Measurements from ENCODE around the gene DCTN4.
"Not testable (repeated sequence)": the region's sequence is repeated elsewhere in the genome, so short reads cannot be mapped to it uniquely, and the experiment has no call there.

Gene DCTN4

GRCh38 chr5:150794927-150795326 is 36.1 kb upstream of the DCTN4 start:
- Histone ChIP-seq H3K9ac (ENCODE audit: low read depth, low read length, poor library complexity) (no peak overlapping the region), H3K18ac (ENCODE audit: low read length) (no peak overlapping the region), H3K14ac (ENCODE audit: low read length) (no peak overlapping the region), H3K9me3 (replicated peaks in 1 of 2; ENCODE audit: control insufficient read depth in 2 of 2, insufficient read depth in 1 of 2, low read depth in 1 of 2, low read length in 2 of 2) (no peaks in the 10 kb centered on the region), H2AFZ (ENCODE audit: low read length) (no peak overlapping the region), H3K79me1 (ENCODE audit: low read depth, low read length) (no peaks in the 10 kb centered on the region), H2BK12ac (ENCODE audit: low read length) (no peak overlapping the region), H3K4me2 (ENCODE audit: insufficient read depth, low read length, poor library complexity, severe bottlenecking) (no peak overlapping the region), H4K8ac (ENCODE audit: low read depth, low read length) (no peak overlapping the region), H3K4me3 (ENCODE audit: low read length in 2 of 2) (no peak overlapping the region), H3K27ac (replicated peaks; ENCODE audit: low read length) (no peak overlapping the region), H3K23ac (ENCODE audit: low read depth, low read length, poor library complexity) (no peak overlapping the region), H2AK5ac (ENCODE audit: low read depth, low read length) (no peak overlapping the region), H4K91ac (ENCODE audit: low read depth, low read length, poor library complexity) (no peak overlapping the region), H2BK15ac (ENCODE audit: low read length) (no peak overlapping the region), H3K4me1 (ENCODE audit: control insufficient read depth in 2 of 2, insufficient read depth in 1 of 2, low read depth in 1 of 2, low read length in 2 of 2) (peaks cover 0 to 3% of the 10 kb centered on the region in 2 donors), H2BK120ac (ENCODE audit: low read depth, low read length) (no peak overlapping the region), H2BK5ac (ENCODE audit: low read length) (no peak overlapping the region), H3K36me3 (replicated peaks in 1 of 2; ENCODE audit: control insufficient read depth in 2 of 2, insufficient read depth in 2 of 2, low read length in 2 of 2) (peaks cover 3 to 7% of the 10 kb centered on the region in 2 donors), H3K4ac (ENCODE audit: low read length) (no peak overlapping the region), H3K27me3 (ENCODE audit: control insufficient read depth in 3 of 3, insufficient read depth in 3 of 3, low read depth in 1 of 3, low read length in 3 of 3) (no peaks in the 10 kb centered on the region)
- no peak for DNase-seq (ENCODE audit: low spot score)
- no CpG with 5 or more reads among the region's 2 CpGs for WGBS, 2 donors (ENCODE audit: extremely low coverage in 2 of 2, insufficient read length in 2 of 2, insufficient replicate concordance in 1 of 2)

GRCh38 chr5:150793423-150793888 is 34.6 kb upstream of the DCTN4 start:
- not testable (repeated sequence) for H3K18ac ChIP-seq (ENCODE audit: low read length); H2AFZ ChIP-seq (ENCODE audit: low read length); H3K4me2 ChIP-seq (ENCODE audit: insufficient read depth, low read length, poor library complexity, severe bottlenecking); H3K9me3 ChIP-seq (replicated peaks in 1 of 2; ENCODE audit: control insufficient read depth in 2 of 2, insufficient read depth in 1 of 2, low read depth in 1 of 2, low read length in 2 of 2); H2BK15ac ChIP-seq (ENCODE audit: low read length); H4K8ac ChIP-seq (ENCODE audit: low read depth, low read length); H3K36me3 ChIP-seq (replicated peaks in 1 of 2; ENCODE audit: control insufficient read depth in 2 of 2, insufficient read depth in 2 of 2, low read length in 2 of 2); H3K23ac ChIP-seq (ENCODE audit: low read depth, low read length, poor library complexity); H3K4me3 ChIP-seq (ENCODE audit: low read length in 2 of 2); H2AK5ac ChIP-seq (ENCODE audit: low read depth, low read length); H3K14ac ChIP-seq (ENCODE audit: low read length); DNase-seq (ENCODE audit: low spot score); H3K9ac ChIP-seq (ENCODE audit: low read depth, low read length, poor library complexity); H3K4ac ChIP-seq (ENCODE audit: low read length); H2BK5ac ChIP-seq (ENCODE audit: low read length); H3K27me3 ChIP-seq (ENCODE audit: control insufficient read depth in 3 of 3, insufficient read depth in 3 of 3, low read depth in 1 of 3, low read length in 3 of 3); H2BK12ac ChIP-seq (ENCODE audit: low read length); H3K79me1 ChIP-seq (ENCODE audit: low read depth, low read length); H4K91ac ChIP-seq (ENCODE audit: low read depth, low read length, poor library complexity); H3K4me1 ChIP-seq (ENCODE audit: control insufficient read depth in 2 of 2, insufficient read depth in 1 of 2, low read depth in 1 of 2, low read length in 2 of 2); H2BK120ac ChIP-seq (ENCODE audit: low read depth, low read length); H3K27ac ChIP-seq (replicated peaks; ENCODE audit: low read length)
- no CpG with 5 or more reads among the region's 2 CpGs for WGBS, 2 donors (ENCODE audit: extremely low coverage in 2 of 2, insufficient read length in 2 of 2, insufficient replicate concordance in 1 of 2)

- Histone ChIP-seq H3K4me1 (ENCODE audit: control insufficient read depth in 2 of 2, insufficient read depth in 1 of 2, low read depth in 1 of 2, low read length in 2 of 2) (peaks cover 0 to 3% of the 10 kb centered on the region in 2 donors), H3K4me3 (ENCODE audit: low read length in 2 of 2) (no peak overlapping the region), H3K14ac (ENCODE audit: low read length) (no peak overlapping the region), H3K9ac (ENCODE audit: low read depth, low read length, poor library complexity) (no peak overlapping the region), H3K27ac (replicated peaks; ENCODE audit: low read length) (no peak overlapping the region), H3K23ac (ENCODE audit: low read depth, low read length, poor library complexity) (no peak overlapping the region), H3K9me3 (replicated peaks in 1 of 2; ENCODE audit: control insufficient read depth in 2 of 2, insufficient read depth in 1 of 2, low read depth in 1 of 2, low read length in 2 of 2) (no peaks in the 10 kb centered on the region), H4K8ac (ENCODE audit: low read depth, low read length) (no peak overlapping the region), H3K79me1 (ENCODE audit: low read depth, low read length) (no peaks in the 10 kb centered on the region), H2BK15ac (ENCODE audit: low read length) (no peak overlapping the region), H3K36me3 (replicated peaks in 1 of 2; ENCODE audit: control insufficient read depth in 2 of 2, insufficient read depth in 2 of 2, low read length in 2 of 2) (peaks cover 3 to 7% of the 10 kb centered on the region in 2 donors), H3K4me2 (ENCODE audit: insufficient read depth, low read length, poor library complexity, severe bottlenecking) (no peak overlapping the region), H2AK5ac (ENCODE audit: low read depth, low read length) (no peak overlapping the region), H3K4ac (ENCODE audit: low read length) (no peak overlapping the region), H2AFZ (ENCODE audit: low read length) (no peak overlapping the region), H4K91ac (ENCODE audit: low read depth, low read length, poor library complexity) (no peak overlapping the region), H2BK120ac (ENCODE audit: low read depth, low read length) (no peak overlapping the region), H3K18ac (ENCODE audit: low read length) (no peak overlapping the region), H2BK12ac (ENCODE audit: low read length) (no peak overlapping the region), H3K27me3 (ENCODE audit: control insufficient read depth in 3 of 3, insufficient read depth in 3 of 3, low read depth in 1 of 3, low read length in 3 of 3) (no peaks in the 10 kb centered on the region), H2BK5ac (ENCODE audit: low read length) (no peak overlapping the region)
- no peak for DNase-seq (ENCODE audit: low spot score)
Observed at GRCh38 chr5:150791536-150791935, 32.7 kb upstream of the DCTN4 start.

GRCh38 chr5:150789943-150790611 is 31.3 kb upstream of the DCTN4 start:
- no CpG with 5 or more reads among the region's 7 CpGs for WGBS, 2 donors (ENCODE audit: extremely low coverage in 2 of 2, insufficient read length in 2 of 2, insufficient replicate concordance in 1 of 2)
- H3K14ac ChIP-seq (ENCODE audit: low read length), result no peak overlapping the region
- no peak overlapping the region for H3K18ac ChIP-seq (ENCODE audit: low read length)
- no peak overlapping the region for H3K4ac ChIP-seq (ENCODE audit: low read length)
- H4K91ac ChIP-seq (ENCODE audit: low read depth, low read length, poor library complexity), result no peak overlapping the region
- H3K27me3 ChIP-seq (ENCODE audit: control insufficient read depth in 3 of 3, insufficient read depth in 3 of 3, low read depth in 1 of 3, low read length in 3 of 3), result no peaks in the 10 kb centered on the region
- peak overlapping the region; percentile 80 for H2AFZ ChIP-seq (ENCODE audit: low read length)
- H3K4me1 ChIP-seq (ENCODE audit: control insufficient read depth in 2 of 2, insufficient read depth in 1 of 2, low read depth in 1 of 2, low read length in 2 of 2), result peaks cover 0 to 3% of the 10 kb centered on the region in 2 donors
- H2BK5ac ChIP-seq (ENCODE audit: low read length), result no peak overlapping the region
- H3K9me3 ChIP-seq (replicated peaks in 1 of 2; ENCODE audit: control insufficient read depth in 2 of 2, insufficient read depth in 1 of 2, low read depth in 1 of 2, low read length in 2 of 2), result peaks cover 0 to 9% of the 10 kb centered on the region in 2 donors
- H3K9ac ChIP-seq (ENCODE audit: low read depth, low read length, poor library complexity), result no peak overlapping the region
- no peak overlapping the region for H2AK5ac ChIP-seq (ENCODE audit: low read depth, low read length)
- H4K8ac ChIP-seq (ENCODE audit: low read depth, low read length), result no peak overlapping the region
- no peak overlapping the region for H3K27ac ChIP-seq (replicated peaks; ENCODE audit: low read length)
- H3K36me3 ChIP-seq (replicated peaks in 1 of 2; ENCODE audit: control insufficient read depth in 2 of 2, insufficient read depth in 2 of 2, low read length in 2 of 2), result no peaks in the 10 kb centered on the region
- no peak overlapping the region for H3K23ac ChIP-seq (ENCODE audit: low read depth, low read length, poor library complexity)
- H3K79me1 ChIP-seq (ENCODE audit: low read depth, low read length), result no peaks in the 10 kb centered on the region
- no peak overlapping the region for H2BK12ac ChIP-seq (ENCODE audit: low read length)
- no peak overlapping the region for H3K4me2 ChIP-seq (ENCODE audit: insufficient read depth, low read length, poor library complexity, severe bottlenecking)
- H2BK15ac ChIP-seq (ENCODE audit: low read length), result no peak overlapping the region
- DNase-seq (ENCODE audit: low spot score), result no peak
- H3K4me3 ChIP-seq (ENCODE audit: low read length in 2 of 2), result no peak overlapping the region
- no peak overlapping the region for H2BK120ac ChIP-seq (ENCODE audit: low read depth, low read length)
